ENCODE results near the gene ATP8B2.

DNA sequence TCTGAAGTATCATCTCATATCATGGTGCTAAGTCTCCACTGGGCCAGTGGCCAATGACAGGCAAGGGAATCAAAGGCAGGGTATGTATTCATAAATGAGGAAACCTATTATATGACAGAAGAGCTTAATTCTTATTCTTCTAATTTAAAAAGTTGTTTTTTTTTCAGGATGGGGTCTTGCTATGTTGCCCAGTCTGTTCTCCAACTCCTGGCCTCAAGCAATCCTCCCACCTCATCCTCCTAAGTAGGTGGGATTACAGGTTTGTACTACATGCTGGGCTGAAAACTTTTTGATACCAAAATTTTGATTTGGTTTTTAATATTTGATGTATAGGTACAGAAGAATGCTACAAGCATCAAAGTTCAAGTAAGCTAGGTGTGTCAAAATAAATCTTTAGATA lies 35.0 kb downstream of the ATP8B2 start:
- TF ChIP-seq POLR2A (IDR thresholded peaks at IDR 0.05) (no peak), CTCF (IDR thresholded peaks at IDR 0.05) (no peak)

Measured in esophagus squamous epithelium (tissue), 4 donors.